GM18519 (cell line): ENCODE data around the gene MYL11.

ENCODE experiments used
- ATAC-seq: cut with Tn5 transposase; IDR thresholded peaks from one replicate; pipeline ENCODE4 v1.9.1; 2021; ENCODE audit warnings: mild to moderate bottlenecking, moderate library complexity; ENCODE audit not compliant: unreplicated experiment, low FRiP score

MYL11 gene

GRCh38 chr16:30416624-30417528, 42.3 kb downstream of the MYL11 start:
- no peak for ATAC-seq

- peak; percentile 65 for ATAC-seq
These were observed 43.1 kb downstream of the MYL11 start for GRCh38 chr16:30417529-30418349.

- ATAC-seq = no peak
These were observed 44.0 kb downstream of the MYL11 start for GRCh38 chr16:30418350-30419181.

GRCh38 chr16:30421010-30421409, 46.4 kb downstream of the MYL11 start:
- ATAC-seq = no peak
